Urothelium cell line (cell line): ENCODE measurements around the gene SLC15A3.
A peak's percentile ranks its signal among the peaks of the same experiment; 100 is the strongest.

Source experiments
- DNase-seq: peaks from one replicate; pipeline ENCODE4 v3.0.0; 2011; ENCODE audit warnings: low spot score, mixed read lengths
- FAIRE-seq: peaks from 2 replicates; lab custom pipeline; 2011; peaks lifted over from hg19 to GRCh38; lab: Jason Lieb, UNC

The SLC15A3 gene

DNA sequence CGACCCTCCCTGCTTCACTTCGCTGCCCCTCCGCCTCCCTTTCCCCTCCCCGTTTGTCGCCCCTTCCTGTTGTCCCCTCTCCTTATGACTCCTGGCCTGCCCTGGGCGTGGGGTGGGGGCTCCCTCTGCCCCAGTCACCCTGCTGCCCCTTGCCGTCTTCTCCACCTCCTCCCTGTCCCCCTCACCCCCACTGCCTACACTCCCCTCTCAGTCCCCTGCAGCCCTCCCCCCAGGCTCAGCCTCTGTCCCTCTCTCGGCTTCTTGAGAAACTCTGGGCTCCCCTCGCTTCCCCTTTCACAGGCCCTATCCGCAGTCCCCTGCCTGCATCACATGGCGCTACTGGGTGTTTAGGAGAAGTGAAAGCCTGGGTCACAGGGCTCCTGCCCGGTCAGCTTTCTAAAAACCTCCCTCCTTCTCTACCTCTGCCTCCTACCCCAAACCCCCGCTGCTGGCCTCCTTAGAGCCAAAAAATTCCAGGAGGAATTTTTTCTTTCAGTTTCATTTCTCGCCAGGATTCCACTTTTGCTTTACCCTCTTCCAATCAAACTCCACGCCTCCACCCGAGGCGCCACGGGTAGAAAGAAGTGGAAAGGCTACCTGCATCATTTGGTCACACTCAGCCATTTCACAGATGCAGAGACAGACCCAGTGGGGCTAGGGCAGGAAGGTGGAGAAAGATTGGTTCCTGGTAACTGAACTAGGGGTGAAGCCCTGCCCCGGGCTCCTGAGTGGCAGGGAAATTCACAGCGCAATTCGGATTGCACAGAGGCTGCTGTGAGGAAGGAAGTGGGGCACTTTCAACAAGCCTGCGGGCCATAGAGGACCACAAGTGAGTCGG is at the start of gene SLC15A3:
Gene SLC15A3 (minus strand): TSS at position 273 of the 838 bp plus-strand sequence. CDS start 625 bp downstream, outside the sequence.
- no peak for FAIRE-seq

GRCh38 chr11:61000426-61000825 is 48.5 kb upstream of the SLC15A3 start:
- FAIRE-seq (no peak), DNase-seq (no peak)

More for the DNA sequence above, at the start of gene SLC15A3:
- peak; percentile 37 for DNase-seq

DNA sequence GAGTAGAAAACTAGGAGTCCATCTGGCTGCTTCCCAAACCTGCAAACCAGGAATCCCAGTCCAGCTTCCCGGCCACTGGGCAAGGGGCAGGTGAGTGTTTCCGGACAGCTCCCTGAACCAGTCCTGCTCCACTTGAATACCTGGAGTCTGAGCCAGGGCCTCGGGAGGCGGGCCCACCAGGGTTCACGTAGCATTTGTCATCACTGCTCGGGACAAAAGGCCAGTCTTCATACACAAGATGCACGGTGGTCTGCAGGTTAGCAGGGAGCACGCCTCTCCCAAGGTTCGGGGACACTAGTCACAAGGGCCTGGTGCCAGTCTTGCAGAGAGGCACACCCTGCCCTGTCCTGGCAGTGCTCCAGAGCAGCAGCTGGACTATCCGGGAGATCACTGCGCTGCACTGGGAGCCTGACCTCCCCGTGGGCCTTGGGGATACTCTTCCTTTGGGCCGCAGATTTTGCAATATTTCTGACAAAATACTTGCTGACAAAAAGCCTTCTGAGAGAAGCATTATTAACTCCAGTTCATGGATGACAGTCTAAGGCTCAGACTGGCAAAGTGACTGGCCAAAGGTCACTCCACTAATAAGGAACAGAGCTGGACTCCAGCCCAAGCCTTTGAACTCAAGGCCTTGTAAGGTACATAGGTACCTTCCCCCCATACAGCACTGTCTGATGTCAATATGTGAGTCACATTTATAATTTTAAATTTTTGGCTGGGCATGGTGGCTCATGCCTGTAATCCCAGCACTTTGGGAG is 44.6 kb upstream of the SLC15A3 start:
- DNase-seq (no peak), FAIRE-seq (no peak)

DNA sequence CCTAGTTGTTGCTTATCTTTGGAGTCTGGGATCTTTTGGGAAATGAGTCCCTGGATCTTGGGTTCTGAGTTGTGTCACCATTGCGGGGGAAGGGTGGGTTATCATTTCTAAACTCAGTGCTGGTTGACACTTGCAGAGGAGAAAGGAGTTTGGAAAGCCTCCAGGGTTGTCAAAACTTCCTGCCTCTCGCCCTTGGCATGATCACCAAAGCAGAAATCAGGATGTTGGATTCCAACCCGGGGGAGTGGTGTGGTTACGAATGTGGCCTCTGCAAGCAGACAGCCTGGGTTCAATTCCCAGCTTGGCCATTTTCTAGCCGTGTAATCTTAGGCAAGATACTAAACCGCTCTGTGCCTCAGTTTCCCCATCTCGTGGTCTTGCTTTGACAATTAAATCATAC is 43.8 kb upstream of the SLC15A3 start:
- no peak for FAIRE-seq
- no peak for DNase-seq

DNA sequence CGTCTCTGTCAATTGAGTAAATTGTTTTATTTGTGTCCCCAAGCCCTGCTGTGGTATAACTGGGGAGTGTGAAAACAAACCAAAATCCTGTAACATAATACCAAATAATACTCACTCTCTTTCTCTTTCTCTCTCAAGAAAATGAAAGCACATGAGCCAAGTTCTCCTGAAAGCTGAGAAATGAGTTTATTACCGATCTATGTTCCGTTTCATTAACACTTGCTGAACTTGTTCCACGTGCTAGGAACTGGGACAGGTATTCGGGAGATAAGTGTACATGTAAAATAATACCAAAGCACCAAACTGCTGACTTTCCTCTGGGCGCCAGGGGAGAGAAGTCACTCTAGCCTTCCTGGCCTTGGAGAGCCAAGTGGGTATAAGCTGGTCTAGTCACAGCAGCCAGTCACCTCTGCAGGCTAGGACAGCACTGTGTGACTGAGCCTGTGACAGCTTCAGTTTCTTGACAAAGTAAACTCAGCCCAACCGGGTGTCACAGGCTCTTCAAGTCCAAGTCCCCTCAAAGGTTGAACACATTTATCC is 42.6 kb upstream of the SLC15A3 start:
- no peak for FAIRE-seq
- DNase-seq: no peak

DNA sequence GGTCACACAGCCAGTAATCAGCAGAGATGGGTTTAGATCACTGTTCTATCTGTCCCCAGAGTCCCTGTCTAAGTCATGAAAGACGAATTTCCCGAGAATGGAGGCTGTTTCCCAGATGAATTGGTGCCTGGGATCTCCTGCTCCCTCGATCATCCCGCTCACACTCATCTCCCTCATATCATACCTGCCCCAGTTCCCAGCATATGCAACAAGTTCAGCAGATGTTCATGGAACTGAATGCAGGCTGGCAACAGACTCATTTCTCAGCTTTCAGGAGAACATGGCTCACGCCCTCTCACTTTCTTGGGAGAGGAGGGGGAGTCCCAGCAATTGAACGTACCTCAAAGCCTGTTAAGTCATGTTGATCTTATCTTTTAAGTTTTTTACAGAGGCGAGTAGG is 41.6 kb upstream of the SLC15A3 start:
- DNase-seq (no peak), FAIRE-seq (no peak)

DNA sequence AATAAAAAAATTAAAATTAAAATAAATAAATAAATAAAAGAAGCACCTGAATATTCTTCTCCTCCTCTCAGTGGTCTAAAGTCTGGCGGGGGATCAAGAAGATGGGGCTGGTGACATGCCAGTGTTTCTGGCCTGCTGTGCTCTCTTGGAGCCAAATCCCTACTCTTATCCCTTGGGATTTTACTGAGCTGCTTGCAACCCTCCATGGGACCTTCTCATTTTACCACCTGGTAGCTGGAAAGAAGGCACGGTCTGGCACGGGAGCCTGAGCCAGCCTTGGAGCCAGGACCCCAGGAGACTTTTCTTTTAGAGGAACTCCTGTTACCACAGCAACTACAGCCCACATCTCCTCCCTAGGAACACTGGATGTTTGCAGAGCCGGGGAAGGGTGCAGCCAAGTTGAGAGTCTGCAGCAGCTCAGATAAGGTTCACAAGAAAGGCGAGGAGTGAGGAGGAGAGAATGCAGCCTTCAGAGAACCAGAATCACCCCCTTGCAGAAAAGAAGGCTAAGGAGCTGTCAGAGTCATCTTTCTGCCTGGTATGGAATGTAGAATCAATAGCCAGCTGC is 41.0 kb upstream of the SLC15A3 start:
- FAIRE-seq (no peak), DNase-seq (no peak)

DNA sequence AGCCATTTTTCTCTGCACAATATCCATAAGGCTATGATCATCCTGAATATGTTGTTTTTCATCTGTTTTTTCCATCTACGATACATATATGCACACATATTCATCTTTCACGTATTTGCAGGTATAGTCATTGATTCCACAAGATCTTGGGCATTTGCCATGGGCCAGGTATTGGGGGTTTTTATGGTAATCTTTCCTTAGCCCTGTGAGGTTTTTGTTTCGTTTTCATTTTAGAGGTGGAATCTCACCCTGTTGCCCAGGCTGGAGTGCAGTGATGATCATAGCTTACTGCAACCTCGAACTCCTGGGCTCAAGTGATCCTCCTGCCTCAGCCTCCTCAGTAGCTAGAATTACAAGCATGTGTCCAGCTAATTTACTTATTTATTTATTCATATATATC is 39.5 kb upstream of the SLC15A3 start:
- no peak for DNase-seq
- no peak for FAIRE-seq

DNA sequence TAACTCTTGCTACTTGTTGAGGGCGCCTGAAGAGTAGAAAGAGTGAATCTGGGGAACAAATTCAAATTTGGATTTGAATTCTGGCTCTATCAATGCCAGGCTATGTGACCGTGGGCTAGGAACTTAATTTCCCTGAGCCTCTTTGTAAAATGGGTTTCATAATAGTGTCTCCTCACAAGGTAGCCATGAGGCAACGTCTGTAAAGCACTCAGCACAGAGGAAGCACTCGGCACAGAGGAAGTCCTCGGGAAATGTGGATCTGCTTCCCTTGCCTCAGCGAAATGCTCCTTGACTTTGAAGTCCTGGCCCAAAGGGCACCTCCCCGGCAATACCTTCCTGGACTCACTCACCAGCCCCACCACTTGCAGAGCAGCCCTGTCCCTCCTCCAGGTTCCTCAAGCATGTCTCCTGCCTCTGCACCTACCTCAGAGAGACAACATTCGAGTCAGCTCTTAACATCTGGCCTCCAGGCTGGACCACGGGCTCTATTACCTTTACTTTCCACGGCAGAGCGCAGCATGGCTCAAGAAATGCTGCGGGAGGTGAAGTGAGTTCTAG is 37.2 kb upstream of the SLC15A3 start:
- FAIRE-seq (no peak), DNase-seq (no peak)

DNA sequence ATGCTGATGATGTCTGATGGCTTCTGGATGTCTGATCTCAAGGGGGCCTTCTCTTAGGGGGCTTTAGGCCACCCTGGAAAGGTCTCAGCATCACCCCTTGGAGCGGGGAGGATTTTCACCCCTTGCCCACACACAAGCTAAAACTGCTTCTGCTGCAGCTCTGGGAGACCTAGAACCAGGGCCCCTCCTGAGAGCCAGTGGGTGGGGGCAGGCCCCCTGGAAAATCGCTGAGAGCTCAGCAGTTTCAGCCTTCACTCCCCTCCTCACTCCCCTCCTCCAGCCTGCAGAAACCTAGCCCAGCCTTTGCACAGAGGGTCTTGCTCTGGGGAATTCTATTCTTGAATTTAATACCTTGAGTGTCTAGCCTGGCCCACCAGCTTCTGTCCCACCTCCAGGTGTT is 36.7 kb upstream of the SLC15A3 start:
- no peak for FAIRE-seq
- no peak for DNase-seq

GRCh38 chr11:60987577-60988277 is 35.8 kb upstream of the SLC15A3 start:
- DNase-seq (no peak), FAIRE-seq (no peak)

DNA sequence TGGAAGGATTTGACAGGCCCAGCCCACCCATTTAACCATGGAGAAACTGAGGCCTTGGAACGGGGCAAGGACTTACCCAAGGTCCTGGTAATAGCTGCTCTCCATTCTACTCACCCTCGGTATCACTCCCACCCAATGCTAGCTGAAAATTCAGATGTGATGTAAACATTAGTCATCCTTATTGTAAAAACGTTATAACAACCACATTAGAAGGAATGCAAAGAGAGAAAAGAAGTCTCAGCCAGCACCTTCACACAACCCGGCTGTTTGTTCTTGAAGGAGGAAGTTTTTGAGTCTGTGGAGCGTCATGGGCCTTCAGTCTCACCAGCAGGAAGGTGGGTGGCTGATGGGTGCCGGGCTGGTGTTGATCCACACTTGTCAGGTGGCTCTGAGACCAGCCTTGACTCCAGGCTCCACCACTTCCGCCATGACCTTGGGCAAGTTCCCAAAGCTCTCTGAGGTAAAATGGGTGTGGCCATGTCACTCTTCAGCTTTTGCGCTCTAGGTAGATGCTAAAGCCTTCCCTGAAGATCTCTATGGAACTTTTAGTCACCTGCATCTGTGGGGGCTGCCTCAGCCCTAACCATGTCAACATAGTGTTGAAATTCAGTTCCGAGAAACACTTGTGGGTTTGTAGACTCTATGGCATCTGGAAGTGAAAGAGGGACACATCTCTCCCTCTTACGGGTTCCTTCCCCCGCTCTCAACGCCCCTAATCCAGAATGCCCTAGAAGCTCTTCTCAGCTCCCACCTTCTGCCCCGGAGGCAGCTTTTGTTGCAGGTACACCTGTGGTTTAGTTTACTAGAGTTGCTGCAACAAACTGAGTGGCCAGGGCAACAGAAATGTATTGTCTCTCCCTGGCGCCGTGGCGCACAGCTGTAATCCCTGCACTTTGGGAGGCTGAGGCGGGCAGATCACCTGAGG is 34.3 kb upstream of the SLC15A3 start:
- peak; percentile 50 for DNase-seq
- FAIRE-seq: peak; percentile 55

DNA sequence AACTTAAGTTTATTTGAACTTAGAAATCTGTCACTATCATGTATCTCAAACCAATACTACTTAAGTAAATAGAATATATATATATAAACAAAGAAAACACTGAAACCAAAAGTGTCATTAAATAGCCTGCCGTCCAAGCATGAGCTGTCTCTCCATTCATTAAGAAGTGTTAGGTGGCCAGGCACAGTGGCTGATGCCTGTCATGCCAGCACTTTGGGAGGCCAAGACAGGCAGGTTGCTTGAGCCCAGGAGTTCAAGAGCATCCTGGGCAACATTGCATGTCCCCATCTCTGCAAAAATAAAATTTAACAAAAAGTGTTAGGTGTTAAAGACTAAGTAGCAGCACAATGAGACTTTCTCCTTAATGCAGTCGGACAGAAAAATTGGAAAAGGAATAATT is 33.5 kb upstream of the SLC15A3 start:
- FAIRE-seq: no peak

GRCh38 chr11:60984636-60985035 is 32.7 kb upstream of the SLC15A3 start:
- DNase-seq (no peak), FAIRE-seq (no peak)

More for the DNA sequence above, 33.5 kb upstream of the SLC15A3 start:
- DNase-seq: no peak

DNA sequence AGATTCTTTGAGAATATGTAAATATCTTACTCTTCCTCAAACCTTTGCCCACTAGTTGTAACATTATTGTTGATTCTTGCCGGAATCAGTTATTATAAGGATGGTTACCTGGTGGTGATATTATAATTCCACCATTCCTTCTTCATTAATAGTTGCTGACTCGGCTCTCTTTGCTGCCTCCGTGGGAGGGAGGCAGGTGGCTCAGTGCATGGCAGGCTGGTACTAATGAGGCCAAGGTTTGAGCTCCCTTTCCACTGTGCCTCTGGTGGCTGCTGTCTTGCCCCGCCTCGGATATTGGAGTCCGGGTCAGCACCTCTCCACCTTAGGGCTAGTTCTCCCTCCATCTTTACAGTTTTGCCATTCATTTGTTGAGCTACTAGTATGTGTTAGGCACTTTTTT is 32.2 kb upstream of the SLC15A3 start:
- FAIRE-seq: no peak
- no peak for DNase-seq

GRCh38 chr11:60982184-60982583 is 30.2 kb upstream of the SLC15A3 start:
- DNase-seq (no peak), FAIRE-seq (no peak)

- DNase-seq (no peak), FAIRE-seq (no peak)
These were observed 29.5 kb upstream of the SLC15A3 start for GRCh38 chr11:60981515-60981914.

GRCh38 chr11:60978546-60979380 is 26.8 kb upstream of the SLC15A3 start:
- no peak for FAIRE-seq
- DNase-seq: peak; percentile 24

GRCh38 chr11:60977836-60978235 is 25.9 kb upstream of the SLC15A3 start:
- FAIRE-seq: no peak

More at GRCh38 chr11:60977836-60978235, 25.9 kb upstream of the SLC15A3 start:
- no peak for DNase-seq
